GM19043 (cell line): ENCODE data around the gene ACOXL.

ENCODE experiments used
- ATAC-seq: cut with Tn5 transposase; IDR thresholded peaks from one replicate; pipeline ENCODE4 v1.9.1; 2021; ENCODE audit warnings: low read depth; ENCODE audit not compliant: unreplicated experiment

ACOXL gene

DNA sequence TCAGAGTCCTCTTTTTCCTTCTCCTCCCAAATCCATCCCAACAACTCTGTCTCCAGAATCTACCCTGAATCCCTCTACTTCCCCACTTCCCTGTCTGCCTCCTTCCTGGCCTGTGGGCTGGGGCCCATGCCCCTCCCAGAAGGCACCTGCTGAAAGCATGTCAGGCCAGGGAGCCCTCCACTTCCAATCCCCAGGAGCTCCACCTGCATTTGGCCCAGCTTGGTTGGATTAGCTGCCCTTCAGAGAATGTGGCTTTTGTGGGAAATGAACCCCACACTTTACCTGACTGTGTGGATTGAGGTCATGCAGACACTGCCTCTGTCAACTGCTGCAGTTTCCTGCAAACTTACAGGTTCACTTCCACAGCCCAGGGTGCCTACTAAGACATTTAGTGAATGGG is 58.5 kb downstream of the ACOXL start:
- no peak for ATAC-seq

DNA sequence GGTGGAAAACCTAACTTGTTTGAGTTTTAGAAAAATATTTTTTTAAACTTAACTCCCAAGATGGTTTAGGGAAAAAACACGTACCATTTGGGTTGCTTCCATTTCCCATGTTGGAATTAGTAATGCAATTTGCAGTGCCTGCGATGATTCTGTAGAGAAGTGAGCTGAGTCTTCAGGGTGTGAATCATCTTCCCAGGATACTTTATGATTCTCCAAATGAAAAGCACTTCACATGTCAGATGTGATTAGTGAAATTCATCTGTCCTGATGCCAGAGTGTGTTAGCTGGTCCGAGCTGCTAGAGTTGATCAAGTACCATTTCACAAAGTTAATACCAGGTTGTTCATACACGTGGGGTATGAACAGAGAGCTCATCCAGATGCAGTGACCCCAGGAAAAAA is 59.1 kb downstream of the ACOXL start:
- ATAC-seq = no peak

DNA sequence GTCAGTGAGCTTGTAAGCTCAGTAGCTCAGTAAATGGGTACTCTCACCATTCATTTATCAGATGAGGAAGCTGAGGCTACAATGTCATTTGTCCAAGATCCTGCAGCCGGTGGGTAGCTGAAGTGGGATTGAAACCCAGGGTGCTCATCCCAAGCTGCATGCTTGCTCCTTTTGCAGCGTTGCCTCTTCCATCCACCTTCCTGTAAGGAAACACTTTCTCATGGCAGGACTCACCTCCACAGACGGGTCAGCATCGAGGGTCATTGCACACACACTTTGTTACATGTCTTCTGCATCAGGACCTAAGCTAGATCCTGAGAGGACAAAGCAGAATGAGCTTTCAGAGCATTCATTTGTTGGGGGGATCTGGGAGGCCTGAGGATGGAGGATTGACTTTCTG is 60.7 kb downstream of the ACOXL start:
- ATAC-seq = no peak

DNA sequence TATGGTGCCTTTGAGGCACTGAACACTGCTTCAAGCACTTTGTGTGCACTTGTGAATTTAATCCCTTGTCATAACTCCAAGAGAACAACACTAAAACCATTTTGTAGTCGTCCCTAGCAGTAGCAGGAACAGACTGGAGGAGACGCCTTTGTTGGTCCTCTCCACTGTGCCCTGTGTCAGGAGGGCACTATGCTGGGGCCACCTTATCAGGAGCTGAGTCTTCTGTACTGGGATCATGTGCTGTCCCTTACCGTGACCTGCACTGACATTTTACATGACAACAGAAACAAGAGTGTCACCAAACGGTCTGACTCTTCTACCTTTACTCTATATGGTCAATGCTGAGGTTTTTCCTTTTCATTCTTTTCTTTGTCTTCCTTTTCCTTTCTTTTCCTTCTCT is 62.0 kb downstream of the ACOXL start:
- ATAC-seq = no peak

DNA sequence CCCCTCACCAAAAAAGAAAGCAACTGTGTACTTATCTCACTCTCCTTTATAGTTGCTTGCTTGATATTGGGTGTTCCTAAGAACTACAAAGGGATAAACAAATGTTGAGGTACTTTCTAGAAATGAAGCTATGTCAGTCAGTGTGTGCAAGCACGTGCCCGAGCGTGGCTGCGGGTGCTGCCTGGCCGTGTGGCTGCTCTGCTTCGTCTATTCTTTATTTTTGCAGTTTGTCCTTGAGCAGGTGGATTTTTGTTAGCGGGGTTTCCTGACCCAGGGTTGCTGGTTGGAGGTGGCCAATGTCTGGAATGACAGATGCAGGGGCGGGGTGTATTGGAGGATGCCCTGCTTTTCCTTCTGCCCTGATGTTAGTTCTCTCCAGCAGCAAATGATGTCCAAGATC is 62.6 kb downstream of the ACOXL start:
- no peak for ATAC-seq

DNA sequence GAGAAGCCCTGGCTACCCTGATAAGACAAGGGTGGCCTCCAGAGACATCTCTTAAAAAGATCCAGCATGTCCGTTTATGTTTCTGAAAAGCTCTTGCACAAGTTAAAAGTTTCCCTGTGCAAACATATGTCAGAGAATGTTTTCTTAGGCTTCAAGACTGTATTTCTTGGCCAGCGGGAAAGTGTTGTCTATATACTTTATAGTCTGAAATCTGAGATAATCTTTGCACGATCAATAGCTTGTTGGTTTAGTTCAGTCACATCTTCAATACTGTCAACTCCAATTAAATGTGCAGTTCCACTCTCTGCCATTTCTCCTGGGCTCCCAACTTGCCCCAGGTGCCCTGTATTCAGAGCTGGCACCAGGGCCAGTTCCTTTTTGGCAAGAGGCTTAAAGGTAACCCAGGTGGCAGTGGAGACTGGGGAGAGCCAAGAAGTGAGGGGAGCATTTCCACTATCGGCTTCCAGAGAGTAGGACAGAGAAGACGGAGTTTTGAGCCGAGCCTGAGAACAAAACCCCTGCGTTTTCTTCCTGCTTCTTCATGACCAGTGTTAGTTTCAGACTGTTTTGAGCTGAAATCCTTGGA is 64.4 kb downstream of the ACOXL start:
- ATAC-seq = no peak

DNA sequence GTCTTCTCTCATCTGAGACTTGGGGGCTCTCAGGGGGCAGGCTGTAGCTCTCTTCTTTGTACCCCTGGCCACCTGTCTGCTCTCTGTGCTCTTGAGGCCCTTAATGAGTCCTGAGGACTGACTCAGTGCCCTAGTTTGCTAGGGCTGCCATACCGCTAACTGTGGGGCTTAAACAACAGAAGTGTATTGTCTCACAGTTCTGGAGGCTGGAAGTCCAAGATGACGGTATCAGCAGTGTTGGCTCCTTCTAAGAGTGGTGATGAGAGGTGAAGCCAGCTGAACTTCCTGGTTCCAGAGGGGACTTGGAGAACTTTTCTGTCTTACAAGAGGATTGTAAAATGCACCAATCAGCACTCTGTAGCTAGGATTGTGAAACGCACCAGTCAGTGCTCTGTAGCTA is 67.0 kb downstream of the ACOXL start:
- ATAC-seq = no peak

DNA sequence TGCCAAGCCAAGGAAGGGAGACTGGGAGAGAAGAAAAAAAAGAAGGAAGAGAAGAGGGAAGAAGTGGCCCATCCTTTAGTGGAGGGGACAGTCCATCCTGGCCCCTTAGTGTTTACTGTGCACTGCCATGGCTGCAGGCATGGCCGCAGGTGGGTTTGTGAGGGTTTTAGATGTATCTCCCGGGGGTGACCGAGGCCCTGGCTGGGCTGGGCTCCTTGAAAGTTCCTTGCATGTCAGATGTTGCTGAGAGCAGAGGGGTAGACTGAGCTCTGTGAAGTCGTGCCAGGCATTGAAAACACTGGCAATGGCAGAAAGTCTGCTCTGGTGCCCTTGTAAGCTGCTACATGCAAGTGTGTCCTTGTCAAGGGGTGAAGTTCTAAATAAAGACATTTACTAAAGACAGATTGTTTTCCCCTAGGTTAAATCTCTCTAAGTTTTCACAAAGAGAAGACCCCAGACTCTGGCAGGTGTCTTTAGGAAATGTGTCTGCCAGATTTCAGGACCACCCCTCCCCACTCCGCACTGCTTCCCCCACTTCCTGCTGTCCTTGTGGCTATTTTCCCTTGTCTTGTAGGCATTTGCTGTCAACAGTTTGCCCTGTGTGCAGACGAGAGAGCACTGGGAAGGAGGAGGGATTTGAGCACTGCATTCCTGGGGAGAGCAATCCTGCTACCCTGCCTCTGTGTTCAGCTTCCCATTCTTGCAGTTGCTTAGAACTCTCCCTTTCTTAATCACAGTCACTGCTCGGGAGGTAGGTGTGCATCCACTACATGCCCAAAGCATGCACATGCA is 68.4 kb downstream of the ACOXL start:
- ATAC-seq = no peak

DNA sequence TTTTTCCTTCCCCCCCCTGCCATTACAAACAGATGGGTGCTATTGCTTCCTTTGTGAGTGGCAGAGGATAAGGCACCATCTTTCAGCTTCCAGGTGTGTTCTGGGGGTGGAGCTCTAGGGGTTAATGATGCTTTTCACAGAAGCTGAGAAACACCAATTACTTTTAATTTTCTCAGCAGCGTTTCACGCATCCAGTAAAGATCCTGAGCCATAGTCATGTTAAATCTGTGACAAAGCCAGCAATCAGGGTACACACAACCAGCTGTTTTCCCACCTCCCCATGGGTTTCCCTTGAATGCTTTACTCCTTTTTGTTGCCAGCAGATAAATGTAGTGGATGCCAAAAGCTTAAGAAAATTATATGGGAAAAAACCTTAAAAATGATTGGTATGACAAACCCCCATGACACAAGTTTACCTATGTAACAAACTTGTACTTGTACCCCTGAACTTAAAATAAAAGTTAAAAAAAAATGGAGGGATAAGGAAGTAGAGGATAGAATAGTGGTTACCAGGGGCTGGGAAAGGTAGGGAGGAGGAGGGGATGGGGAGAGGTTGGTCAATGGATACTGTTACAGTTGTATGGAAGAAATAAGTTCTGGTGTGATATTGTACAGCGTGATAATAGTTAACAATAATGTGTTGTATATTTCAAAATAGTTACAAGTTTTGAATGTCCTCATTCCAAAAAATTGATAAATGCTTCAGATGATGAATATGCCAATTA is 70.0 kb downstream of the ACOXL start:
- no peak for ATAC-seq

DNA sequence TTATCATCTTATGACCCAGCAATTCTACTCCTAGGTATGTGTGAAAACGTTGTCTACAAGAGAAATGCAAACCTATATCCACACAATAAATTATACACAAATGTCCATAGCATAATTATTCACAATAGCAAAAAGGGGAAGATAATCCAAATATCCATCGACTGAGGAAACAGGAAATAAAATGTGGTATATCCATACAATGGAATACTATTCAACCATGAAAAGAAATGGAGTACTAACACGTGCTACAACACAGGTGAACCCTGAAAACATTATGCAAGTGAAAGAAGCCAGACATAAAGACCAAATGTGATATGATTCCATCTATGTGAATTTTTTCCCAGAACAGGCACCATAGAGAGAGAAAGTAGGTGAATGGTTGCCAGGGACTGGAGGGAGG is 72.1 kb downstream of the ACOXL start:
- ATAC-seq = no peak

DNA sequence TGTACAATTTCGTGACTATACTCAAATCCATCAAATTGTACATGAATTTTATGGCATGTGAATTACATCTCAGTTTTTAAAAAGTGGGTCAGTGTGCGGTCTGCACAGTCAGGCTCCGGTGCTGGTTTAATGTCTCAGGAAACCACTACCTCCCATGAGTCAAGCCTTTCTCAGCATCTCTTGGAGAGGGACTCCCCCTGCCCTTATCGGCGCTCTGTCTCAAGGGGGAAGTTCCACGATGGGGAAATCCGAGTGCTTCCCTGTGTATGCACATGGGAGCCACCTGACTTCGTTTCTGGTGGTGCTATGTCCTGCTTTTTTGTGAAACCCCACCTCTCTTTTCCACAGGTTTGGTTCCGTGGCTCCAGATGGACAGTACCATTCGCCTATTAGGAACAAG is 72.5 kb downstream of the ACOXL start:
- ATAC-seq = no peak

DNA sequence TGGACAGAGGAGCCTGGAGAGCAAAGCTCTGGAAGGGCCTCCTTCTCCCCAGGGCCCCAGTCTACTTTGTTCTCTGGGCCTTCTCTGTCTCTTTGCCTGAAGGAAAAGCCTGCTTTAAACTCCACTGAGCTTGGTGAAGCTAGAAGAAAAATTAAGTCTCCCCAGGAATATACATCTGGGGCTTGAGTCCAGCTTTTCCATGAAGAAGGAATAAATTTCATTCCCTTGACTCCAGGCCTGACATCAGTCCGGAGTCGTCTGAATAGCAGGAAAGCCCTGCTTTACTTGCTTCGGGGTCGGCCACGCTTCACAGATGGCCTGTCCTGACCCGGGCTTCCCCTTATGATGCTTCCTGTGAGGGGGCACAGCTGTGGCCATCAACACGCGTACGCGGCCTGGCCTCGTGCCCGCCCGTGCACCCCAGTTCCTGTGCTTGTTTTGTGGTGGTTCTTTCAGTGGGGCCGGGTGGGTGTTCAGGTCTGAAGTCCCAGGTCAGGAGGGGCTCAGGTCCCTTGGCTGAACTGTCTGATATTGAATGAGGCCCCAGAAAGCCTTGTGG is 73.6 kb downstream of the ACOXL start:
- ATAC-seq = no peak

DNA sequence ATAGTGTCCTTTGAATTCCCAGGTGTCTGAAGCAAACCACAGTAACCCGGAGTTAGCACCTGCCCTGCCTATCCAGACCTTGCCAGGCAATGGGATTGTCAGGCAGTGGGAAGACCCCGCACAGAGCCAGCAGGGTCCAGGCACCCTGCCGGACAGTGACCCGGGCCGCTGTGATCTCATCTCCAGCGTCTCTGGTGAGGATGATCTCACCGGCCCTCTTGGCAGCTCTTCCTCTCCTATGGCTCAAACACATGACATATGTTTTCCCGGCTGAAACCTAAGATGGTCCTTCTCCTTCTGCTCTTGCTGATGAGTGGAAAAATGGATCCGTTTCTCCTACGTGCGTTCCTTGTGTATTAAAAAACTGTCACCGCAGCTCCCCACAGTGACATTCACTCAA is 75.1 kb downstream of the ACOXL start:
- no peak for ATAC-seq

DNA sequence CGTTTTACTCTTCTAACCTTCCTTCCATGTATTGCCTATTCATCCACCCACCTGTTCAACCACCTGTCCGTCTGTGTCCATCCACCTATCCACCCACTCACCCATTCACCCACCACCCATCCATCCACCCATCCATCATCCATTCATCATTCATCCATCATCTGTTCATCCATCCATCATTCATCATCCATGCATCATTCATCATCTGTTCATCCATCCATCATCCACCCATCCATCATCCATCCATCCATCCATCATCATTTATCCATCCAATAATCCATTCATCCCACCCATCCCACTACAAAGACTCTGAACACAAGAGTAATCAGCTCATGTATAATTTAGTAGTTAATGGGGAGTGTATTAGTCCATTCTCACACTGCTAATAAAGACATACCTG is 78.0 kb downstream of the ACOXL start:
- ATAC-seq = no peak

DNA sequence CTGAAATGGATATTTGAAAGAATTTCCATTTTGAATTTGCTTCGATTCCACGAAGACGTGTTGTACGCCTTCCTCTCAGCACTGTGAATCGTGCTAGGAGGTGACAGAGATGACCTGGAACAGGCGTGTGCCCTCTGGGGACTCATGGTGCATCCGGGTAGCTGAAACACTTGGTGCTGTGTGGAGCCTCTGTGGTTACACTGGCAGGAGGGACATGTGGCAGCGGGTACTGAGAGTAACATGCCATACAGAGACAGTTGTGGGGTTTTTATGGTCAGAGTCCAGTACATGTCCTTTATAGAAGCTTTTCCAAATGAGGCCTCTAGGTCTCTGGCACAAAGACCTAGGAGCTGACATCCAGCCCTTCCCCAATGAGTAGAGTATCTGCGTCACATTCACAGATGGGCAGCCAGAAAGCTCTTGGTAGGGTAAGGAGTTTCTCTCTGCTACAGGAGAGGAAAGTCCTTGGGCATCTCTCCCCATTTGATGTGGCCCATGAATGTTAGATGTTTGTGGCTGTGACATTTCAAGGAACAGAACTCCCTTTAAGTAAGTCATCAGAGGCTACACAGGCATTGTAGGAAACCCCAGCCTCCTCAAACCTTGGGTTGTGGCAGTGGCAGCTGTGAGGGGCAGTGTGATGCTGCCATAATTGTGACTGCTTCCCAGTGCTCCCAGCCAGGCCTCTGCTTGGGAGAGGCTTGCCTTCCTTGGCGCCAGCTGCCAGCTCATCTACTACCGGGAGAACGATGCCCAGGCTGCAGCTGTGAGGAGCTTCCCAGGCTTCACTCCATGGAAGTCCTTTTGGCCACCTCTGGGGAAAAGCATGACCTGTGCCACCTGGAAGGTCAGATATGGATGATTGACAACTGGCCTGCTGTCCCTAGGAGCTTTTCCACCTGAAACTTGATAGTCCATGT is 80.6 kb downstream of the ACOXL start:
- no peak for ATAC-seq

DNA sequence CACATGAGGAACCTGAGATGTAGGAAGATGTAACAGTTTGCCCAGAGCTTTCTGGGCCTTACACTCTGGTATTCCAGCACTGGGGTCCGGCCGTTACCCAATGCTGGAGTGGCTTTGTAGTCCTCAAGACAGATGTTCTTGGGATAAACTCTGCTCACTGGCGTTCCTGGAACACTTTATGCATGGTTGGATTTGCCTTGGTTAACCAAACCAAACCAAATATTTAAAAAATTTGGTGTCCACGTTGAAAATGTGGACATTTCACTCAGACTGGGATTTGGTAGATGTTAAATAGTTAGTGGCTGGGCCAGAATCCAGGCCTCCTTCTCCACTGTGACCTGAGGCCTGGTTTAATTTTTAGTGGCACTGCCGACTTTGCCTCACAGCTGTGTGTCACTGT is 81.5 kb downstream of the ACOXL start:
- ATAC-seq = no peak

DNA sequence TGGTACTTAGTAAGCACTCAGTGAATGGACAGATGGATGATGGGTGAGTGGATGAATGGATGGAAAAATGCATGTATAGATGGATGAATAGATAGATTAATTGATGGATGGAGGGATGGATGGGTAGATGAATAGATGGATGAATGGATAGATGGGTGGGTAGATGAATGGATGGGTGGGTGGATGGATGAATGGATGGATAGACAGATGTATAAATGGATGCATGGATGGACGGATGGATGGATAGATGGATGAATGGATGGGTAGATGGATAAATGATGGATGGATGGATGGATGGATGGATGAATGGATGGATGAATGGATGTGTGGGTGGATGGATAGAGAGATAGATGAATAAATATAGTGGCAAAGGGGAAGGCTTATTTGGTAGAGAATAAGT is 83.6 kb downstream of the ACOXL start:
- no peak for ATAC-seq

DNA sequence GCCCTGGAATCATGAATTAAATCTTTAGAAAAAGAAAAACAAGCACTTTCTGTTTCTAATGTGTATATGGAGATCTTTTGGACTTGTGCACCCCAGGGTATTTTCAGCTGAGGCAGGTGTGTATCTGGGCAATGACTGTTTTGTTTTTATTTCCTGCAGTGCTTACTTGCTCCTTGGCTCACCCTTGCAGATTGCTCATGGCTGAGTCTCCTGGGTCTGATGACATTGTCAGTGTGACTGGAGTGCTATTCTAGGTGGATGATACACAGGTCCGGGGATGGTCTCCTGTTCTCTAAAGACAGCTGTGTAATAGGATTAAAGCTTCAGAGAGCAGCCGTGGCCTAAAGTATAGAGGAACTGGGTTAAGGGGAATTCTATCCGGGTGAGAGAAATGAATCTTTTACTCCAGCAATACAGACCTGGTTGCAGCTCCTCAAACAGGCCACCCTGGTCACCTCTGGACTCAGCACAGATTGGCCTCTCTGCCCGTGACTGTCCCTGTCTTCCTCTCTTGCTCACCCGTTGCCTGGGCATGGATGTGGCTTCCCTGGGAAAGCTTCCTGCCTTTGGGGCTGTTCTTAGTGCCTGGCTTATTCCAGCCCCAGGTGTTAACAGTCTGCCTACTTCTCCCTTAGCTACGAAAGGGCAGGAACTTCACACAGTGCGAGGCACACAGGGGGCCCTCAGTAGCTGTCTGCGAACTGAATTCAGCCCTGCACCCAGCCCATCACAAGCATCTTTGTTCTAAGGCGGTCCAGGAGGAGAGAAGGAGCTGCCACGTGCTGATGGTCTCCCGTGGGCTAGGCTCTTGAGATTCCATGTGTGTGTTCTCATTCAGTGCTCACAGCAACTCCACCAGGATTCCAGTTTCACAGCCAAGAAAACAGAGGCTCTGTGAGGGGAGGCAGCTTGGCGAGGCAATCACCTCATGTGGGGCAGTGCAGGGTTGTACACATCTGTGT is 84.3 kb downstream of the ACOXL start:
- no peak for ATAC-seq

DNA sequence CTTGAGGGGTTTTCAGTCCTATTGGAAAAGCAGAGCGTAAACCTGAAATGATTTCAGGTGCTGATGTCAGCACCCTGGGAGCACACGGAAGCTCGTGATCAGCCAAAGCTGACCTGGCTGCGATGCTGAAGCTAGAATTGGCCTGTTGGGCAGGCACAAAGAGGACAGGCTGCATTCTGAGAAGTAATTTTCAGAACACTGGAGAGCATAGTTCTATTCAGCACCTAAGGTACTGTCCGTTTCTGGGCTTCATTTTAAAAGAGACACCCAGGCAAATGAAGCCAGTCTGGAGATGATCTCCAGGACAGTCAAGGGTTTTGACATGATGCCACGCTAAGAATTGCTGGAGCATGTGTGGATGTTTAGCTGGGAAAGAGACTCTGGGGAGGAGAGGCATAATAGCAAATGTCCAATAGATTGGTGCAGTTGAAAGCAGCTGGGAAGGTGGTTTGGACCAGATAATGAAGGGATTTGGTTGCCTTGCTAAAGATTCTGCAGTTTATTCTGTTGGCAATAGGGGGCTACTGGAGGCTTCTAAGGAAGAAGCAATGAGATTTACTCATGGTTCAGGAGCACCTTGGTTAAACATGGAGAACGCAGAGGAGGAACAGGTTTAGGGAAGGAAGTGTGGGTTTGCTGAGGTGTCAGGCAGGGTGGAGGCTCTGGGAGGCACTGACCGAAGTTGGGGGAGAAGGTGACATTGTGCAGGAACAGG is 86.6 kb downstream of the ACOXL start:
- ATAC-seq = no peak
